GM12878 (cell line): ENCODE measurements around the gene MAST4.

Experiments
- BACH1 ChIP-seq: fragments of 450-650 bp; IDR thresholded peaks from 2 replicates; pipeline ENCODE4 v1.6.1; 2017; ENCODE audit warnings: mild to moderate bottlenecking, borderline replicate concordance
- BMI1 ChIP-seq: fragments of 450-650 bp; IDR thresholded peaks from 2 replicates; pipeline ENCODE4 v1.6.1; 2016; ENCODE audit warnings: mild to moderate bottlenecking, moderate library complexity, borderline replicate concordance
- DPF2 ChIP-seq: fragments of 450-650 bp; IDR thresholded peaks from 2 replicates; pipeline ENCODE4 v1.6.1; 2017; ENCODE audit warnings: mild to moderate bottlenecking
- EP300 ChIP-seq, 2 experiments: fragments of 150-350 bp in 1 of 2; IDR thresholded peaks; 2 replicates each; pipeline ENCODE4 v1.6.1; 2011 to 2012; ENCODE audit warnings: low read depth in 2 of 2, low read length in 2 of 2, borderline replicate concordance in 1 of 2, improper control_type of control experiment in 1 of 2, inconsistent platforms in 1 of 2; ENCODE audit not compliant: control insufficient read depth in 1 of 2
- EZH2 ChIP-seq: IDR thresholded peaks from 2 replicates; pipeline ENCODE4 v1.6.1; 2012; ENCODE audit warnings: low read depth, mild to moderate bottlenecking, control low read depth, inconsistent platforms, low read length, borderline replicate concordance; ENCODE audit not compliant: control insufficient read depth
- NFIC ChIP-seq: IDR thresholded peaks from 2 replicates; pipeline ENCODE4 v1.6.1; 2012; ENCODE audit warnings: low read depth, mild to moderate bottlenecking, inconsistent platforms, low read length, moderate library complexity
- POLR2A ChIP-seq: IDR thresholded peaks from 2 replicates; pipeline ENCODE4 v1.6.1; 2011; ENCODE audit warnings: low read depth, mild to moderate bottlenecking, low read length
- RAD21 ChIP-seq: IDR thresholded peaks from 2 replicates; pipeline ENCODE4 v1.6.1; 2011; ENCODE audit warnings: mild to moderate bottlenecking, low read depth, low read length, moderate library complexity; ENCODE audit not compliant: insufficient read depth
- SIN3A ChIP-seq: IDR thresholded peaks from 2 replicates; pipeline ENCODE4 v1.6.1; 2012; ENCODE audit warnings: low read depth, low read length, improper control_type of control experiment
- SMC3 ChIP-seq: IDR thresholded peaks from 2 replicates; pipeline ENCODE4 v1.6.1; 2011; ENCODE audit warnings: low read length, improper control_type of control experiment, borderline replicate concordance
- TCF3 ChIP-seq: IDR thresholded peaks from 2 replicates; pipeline ENCODE4 v1.6.1; 2012; ENCODE audit warnings: low read depth, mild to moderate bottlenecking, low read length, borderline replicate concordance; ENCODE audit not compliant: insufficient read depth
- TF ChIP-seq, protein P1 (sequence below), 3 experiments: IDR thresholded peaks in 2 of 3; conservative IDR thresholded peaks in 1 of 3; 2 replicates each; pipeline ENCODE4 v1.5.1; 2011; ENCODE audit warnings: low read depth in 3 of 3, low read length in 3 of 3, mild to moderate bottlenecking in 3 of 3, control low read depth in 2 of 3, moderate library complexity in 2 of 3, inconsistent platforms in 1 of 3, mixed read lengths in 1 of 3; ENCODE audit not compliant: control insufficient read depth in 2 of 3, insufficient read depth in 1 of 3; ENCODE audit errors: extremely low read depth in 1 of 3
- TF ChIP-seq, protein P2 (sequence below): IDR thresholded peaks from 2 replicates; pipeline ENCODE4 v1.6.1; 2011; ENCODE audit warnings: low read depth, mild to moderate bottlenecking, low read length, moderate library complexity, borderline replicate concordance; ENCODE audit errors: extremely low read depth
- TF ChIP-seq, protein P3 (sequence below): IDR thresholded peaks from 2 replicates; pipeline ENCODE4 v1.6.1; 2011; ENCODE audit warnings: borderline replicate concordance, low read depth, mild to moderate bottlenecking, moderate library complexity, mixed read lengths, low read length; ENCODE audit not compliant: insufficient read depth; ENCODE audit errors: extremely low read length

DNA sequence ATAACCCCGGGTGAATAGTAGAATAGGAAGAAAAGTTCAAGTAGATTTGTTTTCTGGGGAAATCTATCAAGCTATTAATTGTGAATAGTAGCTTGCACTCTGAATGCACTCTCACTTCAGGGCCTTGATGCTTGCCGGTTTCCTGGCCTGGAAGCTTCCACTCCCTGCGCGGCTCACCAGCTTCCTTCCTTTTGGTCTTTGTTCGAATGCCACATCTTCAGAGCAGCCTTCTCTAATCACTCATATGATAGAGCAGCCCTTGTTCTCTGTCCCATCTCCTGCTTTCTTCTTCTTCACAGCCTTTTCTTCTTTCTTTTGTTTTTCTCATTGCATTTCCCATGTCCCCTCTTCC is 146.7 kb downstream of the MAST4 start:
- TF ChIP-seq, protein P1, sequence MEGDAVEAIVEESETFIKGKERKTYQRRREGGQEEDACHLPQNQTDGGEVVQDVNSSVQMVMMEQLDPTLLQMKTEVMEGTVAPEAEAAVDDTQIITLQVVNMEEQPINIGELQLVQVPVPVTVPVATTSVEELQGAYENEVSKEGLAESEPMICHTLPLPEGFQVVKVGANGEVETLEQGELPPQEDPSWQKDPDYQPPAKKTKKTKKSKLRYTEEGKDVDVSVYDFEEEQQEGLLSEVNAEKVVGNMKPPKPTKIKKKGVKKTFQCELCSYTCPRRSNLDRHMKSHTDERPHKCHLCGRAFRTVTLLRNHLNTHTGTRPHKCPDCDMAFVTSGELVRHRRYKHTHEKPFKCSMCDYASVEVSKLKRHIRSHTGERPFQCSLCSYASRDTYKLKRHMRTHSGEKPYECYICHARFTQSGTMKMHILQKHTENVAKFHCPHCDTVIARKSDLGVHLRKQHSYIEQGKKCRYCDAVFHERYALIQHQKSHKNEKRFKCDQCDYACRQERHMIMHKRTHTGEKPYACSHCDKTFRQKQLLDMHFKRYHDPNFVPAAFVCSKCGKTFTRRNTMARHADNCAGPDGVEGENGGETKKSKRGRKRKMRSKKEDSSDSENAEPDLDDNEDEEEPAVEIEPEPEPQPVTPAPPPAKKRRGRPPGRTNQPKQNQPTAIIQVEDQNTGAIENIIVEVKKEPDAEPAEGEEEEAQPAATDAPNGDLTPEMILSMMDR (IDR thresholded peaks at IDR 0.05 in 2 of 3, conservative IDR thresholded peaks at IDR 0.05 in 1 of 3; ENCODE audit: control insufficient read depth in 2 of 3, extremely low read depth in 1 of 3, insufficient read depth in 1 of 3, low read depth in 3 of 3, low read length in 3 of 3): no peak
- TF ChIP-seq, protein P2, sequence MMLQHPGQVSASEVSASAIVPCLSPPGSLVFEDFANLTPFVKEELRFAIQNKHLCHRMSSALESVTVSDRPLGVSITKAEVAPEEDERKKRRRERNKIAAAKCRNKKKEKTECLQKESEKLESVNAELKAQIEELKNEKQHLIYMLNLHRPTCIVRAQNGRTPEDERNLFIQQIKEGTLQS: no peak
- no peak for TF ChIP-seq EZH2
- TF ChIP-seq DPF2: no peak
- no peak for TF ChIP-seq POLR2A
- no peak for TF ChIP-seq SIN3A
- no peak for TF ChIP-seq SMC3
- no peak for TF ChIP-seq NFIC
- TF ChIP-seq EP300 (IDR thresholded peaks at IDR 0.05; ENCODE audit: borderline replicate concordance in 1 of 2, control insufficient read depth in 1 of 2, low read depth in 2 of 2, low read length in 2 of 2): no peak
- no peak for TF ChIP-seq RAD21
- TF ChIP-seq, protein P3, sequence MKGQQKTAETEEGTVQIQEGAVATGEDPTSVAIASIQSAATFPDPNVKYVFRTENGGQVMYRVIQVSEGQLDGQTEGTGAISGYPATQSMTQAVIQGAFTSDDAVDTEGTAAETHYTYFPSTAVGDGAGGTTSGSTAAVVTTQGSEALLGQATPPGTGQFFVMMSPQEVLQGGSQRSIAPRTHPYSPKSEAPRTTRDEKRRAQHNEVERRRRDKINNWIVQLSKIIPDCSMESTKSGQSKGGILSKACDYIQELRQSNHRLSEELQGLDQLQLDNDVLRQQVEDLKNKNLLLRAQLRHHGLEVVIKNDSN: no peak
- TF ChIP-seq BMI1: no peak
- TF ChIP-seq BACH1: no peak
- TF ChIP-seq TCF3: no peak
